Measurements from ENCODE around the gene MED25.

MED25 gene

DNA sequence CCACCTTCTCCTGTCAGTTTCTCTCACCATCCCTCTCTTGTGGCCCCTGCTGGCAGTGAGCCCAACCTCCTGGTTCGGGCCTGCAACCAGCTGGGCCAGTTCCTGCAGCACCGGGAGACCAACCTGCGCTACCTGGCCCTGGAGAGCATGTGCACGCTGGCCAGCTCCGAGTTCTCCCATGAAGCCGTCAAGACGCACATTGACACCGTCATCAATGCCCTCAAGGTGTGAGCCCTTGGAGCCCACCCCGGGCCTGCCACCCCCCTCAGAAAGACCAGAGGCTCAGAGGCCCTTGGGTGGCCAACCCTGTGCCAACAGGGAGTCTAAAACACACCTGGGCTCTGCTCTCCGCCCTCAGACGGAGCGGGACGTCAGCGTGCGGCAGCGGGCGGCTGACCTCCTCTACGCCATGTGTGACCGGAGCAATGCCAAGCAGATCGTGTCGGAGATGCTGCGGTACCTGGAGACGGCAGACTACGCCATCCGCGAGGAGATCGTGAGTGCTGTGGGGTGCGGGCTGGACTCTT is 18.8 kb upstream of the MED25 start:
- no peak for DNase-seq

GRCh38 chr19:49799798-49800376 is 18.2 kb upstream of the MED25 start:
- DNase-seq, result no peak

- no peak for DNase-seq
Observed at GRCh38 chr19:49800771-49801170, 17.3 kb upstream of the MED25 start.

- no peak for DNase-seq
Observed at GRCh38 chr19:49801401-49801888, 16.6 kb upstream of the MED25 start.

- no peak for DNase-seq
Observed at GRCh38 chr19:49801966-49802661, 16.0 kb upstream of the MED25 start.

- DNase-seq, result no peak
Observed at GRCh38 chr19:49802836-49803528, 15.1 kb upstream of the MED25 start.

- DNase-seq, result no peak
Observed at GRCh38 chr19:49803529-49803856, 14.6 kb upstream of the MED25 start.

- no peak for DNase-seq
Observed at GRCh38 chr19:49805822-49806619, 12.1 kb upstream of the MED25 start.

- no peak for DNase-seq
Observed at GRCh38 chr19:49806620-49806959, 11.5 kb upstream of the MED25 start.

DNA sequence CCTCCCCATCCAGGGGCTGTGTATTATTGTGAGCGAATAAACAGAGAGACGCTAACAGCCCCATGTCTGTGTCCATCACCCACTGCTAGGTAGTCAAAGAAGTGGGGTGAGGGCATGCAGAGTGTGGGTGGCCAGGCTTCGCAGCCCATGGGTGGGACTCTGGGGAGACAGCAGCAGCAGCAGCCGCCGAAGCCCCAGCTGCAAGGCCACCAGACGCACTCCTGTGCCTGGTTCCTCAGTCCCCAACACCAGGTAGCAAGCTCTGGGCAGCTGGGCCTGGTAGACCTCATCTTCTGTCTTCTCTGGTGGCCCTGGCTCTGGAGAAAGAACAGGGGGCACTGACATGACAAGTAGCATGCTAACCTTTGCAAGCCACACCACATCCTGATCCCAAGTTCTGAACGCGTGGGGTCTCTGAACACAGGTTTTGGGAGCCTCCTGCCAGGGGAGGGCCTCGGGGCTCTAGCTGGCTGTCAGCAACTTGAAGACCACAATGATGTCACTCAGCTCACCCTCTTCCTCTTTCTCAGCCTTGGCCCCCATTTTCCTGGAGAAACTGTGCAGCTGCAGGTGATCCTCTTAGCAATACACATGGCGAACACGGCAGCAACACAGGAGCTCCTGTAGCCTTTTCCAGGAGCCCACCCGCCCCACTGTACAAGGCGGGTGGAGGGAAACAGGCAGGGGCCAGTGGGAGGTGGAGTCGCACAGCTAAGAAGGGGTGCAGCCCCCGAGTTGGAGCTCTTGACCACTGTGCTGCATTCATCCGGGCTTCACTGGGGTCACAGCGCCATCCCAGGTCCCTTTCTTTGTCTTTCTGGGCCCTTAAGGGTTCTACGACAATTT is 10.8 kb upstream of the MED25 start:
- DNase-seq, result peak; percentile 75

DNA sequence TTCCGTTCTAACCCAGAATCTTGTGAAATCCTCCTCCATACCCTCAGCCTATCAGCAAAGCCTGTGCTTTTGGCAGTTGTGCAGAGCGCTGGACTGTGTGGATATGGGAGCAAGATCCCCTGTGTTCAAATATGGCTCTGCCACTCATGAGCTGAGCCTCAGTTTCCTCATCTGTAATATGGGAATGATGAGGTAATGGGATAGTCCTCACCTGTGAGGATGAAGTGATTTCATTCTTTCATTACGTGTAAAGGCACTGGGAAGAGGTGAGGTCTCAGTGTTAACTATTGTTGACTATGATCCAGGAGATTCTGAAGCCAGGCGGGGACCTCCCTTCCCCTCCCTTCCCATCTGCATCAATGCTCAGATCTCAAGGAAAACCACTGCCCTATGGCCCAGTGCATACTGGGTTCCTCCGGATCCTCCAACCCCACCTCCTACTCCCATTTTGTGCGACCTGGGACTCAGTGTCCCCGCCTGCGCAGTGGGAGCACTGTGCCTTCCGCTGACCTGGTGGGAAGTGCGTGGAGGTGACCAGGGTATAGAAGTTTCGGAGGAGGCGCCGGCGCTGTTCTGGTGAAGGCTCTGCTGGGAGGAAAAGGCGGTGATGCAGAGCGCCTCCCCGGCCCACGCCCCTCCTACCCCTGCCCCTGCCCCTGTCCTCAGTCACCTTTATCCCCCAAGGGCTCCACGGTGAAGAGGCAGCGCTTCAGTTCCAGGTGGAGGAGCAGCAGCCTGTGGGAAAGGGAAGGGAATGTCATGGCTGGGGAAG is 10.0 kb upstream of the MED25 start:
- DNase-seq, result peak; percentile 51

GRCh38 chr19:49808711-49809159 is 9.4 kb upstream of the MED25 start:
- DNase-seq, result no peak

- no peak for DNase-seq
Observed at GRCh38 chr19:49809160-49809940, 8.7 kb upstream of the MED25 start.

- no peak for DNase-seq
Observed at GRCh38 chr19:49809941-49810389, 8.1 kb upstream of the MED25 start.

- DNase-seq, result no peak
Observed at GRCh38 chr19:49811328-49811727, 6.8 kb upstream of the MED25 start.

- DNase-seq, result no peak
Observed at GRCh38 chr19:49812452-49812996, 5.6 kb upstream of the MED25 start.

GRCh38 chr19:49812997-49813861 is 4.9 kb upstream of the MED25 start, which contains the start of gene FUZ:
Gene FUZ, minus strand, starts transcription at chr19:49813292. Its CDS starts 186 bp downstream, at chr19:49813106.
- DNase-seq, result peak; percentile 91

DNA sequence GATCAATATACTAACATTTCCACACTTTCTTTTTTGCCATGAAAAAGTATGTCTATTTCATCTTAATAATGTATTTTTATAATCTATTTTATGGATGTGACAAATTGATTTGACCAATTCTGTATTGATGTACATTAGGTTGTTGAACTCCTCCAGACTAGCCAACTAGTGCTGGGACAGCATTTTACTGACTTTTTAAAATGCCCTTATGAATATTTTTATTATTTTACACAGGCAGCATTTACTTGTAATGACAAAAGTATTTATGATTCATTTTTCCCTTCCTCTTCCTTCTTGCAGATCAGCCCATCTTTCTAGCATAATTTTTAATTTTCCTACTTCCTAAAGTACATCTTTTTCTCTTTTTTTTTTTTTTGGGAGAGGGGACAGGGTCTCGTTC is 4.1 kb upstream of the MED25 start:
- DNase-seq, result no peak

DNA sequence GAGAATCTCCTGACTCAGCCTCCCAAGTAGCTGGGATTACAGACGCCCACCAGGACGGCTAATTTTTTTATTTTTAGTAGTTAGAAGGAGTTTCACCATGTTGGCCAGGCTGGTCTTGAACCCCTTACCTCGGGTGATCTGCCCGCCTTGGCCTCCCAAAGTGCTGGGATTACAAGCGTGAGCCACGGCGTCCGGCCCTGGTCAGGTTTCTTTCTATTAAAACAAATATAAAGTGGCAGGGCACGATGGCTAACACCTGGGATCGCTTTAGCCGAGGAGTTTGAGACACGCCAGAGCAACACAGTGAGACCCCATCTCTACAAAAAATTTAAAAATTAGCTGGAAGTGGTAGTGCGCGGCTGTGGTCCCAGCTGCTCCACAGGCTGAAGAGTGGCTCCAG is 1.5 kb upstream of the MED25 start:
- no peak for DNase-seq
